ENCODE results near the gene ARFGEF3.
"Not testable (repeated sequence)": the region's sequence is repeated elsewhere in the genome, so short reads cannot be mapped to it uniquely, and the experiment has no call there.

The ARFGEF3 gene

DNA sequence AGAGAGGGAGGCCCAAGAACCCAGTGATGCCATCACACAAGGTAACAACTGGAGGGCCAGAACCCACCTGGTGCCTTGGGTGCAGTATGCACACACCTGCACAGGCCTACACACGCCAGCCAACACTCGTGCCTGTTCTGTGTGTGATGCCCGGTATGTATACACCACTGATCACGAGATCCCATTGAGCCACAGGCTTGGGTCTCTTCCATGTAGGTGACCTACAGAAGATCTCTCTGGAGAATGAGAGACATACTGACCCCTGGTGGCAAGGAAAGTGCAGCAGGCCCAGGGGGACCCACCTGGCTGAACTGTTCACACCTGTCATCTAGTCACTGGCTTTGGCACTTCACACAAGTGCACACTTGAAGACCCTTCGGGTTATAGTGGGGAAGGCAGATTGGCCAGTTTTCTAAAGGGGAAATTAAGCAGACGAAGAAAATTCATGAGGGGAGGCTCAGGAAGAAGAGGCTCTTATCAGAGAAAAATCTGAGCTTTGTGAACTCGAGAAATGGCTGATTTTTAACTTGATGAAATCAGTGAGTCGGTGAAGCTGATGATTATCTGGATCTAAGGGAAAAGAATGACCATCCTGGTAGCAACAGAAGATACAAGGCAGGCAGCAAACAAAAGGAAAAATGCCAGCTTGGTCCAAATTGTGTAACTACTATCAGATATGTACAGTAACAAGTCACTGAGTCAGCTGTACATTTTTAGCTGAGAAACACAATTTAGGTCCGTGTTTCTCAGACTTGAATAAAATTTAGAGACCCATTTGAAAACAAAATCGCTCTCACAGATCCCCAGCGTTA, 125.6 kb downstream of the ARFGEF3 start:
- DNase-seq: peak; percentile 57

GRCh38 chr6:138288428-138289085, 126.8 kb downstream of the ARFGEF3 start:
- DNase-seq: not testable (repeated sequence)

GRCh38 chr6:138289739-138290138, 128.0 kb downstream of the ARFGEF3 start:
- peak; percentile 23 for DNase-seq

GRCh38 chr6:138290423-138290962, 128.8 kb downstream of the ARFGEF3 start:
- no peak for DNase-seq

- DNase-seq: no peak
Observed at GRCh38 chr6:138291036-138291848, 129.5 kb downstream of the ARFGEF3 start.

DNA sequence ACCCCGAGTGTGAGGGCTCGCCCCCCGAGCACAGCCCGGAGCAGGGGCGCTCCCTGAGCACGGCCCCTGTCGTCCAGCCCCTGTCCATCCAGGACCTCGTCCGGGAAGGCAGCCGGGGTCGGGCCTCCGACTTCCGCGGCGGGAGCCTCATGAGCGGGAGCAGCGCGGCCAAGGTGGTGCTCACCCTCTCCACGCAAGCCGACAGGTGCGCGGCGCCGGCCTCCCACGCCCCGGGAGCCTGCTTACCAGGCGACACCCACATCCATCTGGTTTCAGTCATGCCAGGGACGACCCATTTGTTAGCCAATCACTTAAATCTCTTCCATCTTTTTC, 130.1 kb downstream of the ARFGEF3 start:
- DNase-seq: no peak

DNA sequence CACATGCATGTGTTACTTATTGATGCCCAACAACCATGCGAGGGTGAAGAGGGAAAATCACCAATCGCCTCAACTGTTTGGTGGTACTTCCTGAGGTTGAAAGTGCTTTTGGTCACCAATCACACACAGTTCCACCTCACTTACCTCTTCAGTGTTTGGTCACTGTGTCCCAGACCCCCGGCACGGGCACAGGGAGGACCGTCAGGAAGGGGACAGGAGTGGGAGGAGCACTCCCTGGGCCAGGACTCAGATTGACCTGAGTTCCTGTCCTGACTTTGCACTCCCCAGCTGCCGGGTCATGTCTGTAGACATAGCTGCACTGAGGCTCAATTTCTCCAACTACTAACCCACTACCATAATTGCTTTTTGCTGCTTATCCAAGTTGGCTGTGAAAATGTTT, 130.7 kb downstream of the ARFGEF3 start:
- no peak for DNase-seq

- no peak for DNase-seq
Observed at GRCh38 chr6:138293428-138294395, 132.0 kb downstream of the ARFGEF3 start.

DNA sequence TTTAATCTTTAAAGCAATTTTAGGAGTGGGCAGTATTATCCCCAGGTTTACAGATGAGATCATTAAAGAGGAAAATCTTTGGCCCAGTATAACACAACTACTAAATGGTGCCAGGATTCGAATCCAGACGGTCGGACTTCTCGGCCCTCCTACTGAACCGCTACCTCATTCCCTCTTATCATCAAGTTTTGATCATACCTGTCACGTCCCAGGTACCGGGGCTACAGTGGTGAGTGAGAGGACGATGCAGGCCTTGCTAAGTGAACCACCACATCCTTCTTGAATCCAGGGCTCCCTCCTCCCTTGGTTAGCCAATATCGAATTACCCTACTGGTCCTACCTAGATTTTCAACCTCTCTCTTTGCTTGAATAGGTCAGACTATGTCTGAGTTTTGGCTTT, 134.6 kb downstream of the ARFGEF3 start:
- no peak for DNase-seq

- no peak for DNase-seq
Observed at GRCh38 chr6:138296786-138297185, 135.0 kb downstream of the ARFGEF3 start.

DNA sequence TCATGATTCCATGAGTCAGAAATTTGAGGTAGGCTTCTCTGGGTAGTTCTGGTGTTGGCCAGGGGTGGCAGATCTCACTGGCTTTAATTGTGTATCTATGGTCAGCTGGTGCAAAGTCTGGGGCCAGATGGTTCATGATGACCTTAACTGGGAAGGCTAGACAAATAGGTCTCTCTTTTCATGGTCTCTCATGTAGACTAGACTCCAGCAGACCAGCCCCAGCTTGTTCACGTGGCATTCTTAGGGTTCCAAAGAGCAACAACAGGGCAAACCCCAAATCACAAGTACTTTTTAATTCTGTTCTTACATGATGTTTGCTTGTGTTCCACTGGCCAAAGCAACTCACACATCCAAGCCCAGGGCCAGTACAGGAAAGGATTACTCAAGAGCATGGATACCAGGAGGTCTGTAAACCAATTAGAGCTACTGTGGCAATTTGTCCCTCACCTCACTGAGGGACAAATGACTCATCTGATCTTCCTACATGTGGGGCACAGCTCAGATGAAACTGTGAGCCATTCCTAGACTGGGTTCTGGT, 136.1 kb downstream of the ARFGEF3 start:
- DNase-seq: no peak

DNA sequence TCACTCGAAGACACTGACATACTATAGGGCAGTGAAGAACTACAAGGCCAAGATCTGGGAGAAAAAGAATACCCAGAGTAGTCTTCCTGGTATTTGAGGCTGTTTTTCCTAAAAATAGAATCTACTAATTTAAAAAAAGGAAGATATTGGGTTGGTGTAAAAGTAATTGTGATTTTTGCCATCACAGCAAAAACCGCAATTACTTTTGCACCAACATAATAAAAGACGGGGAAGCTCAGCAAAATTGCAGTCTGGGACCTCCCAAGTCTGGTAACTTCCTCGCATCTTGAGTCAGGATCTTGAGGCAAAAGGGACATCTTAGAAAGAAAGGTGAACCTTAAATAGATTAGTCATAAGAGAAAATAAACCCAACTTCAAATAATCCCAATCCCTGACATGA, 138.7 kb downstream of the ARFGEF3 start:
- no peak for DNase-seq

GRCh38 chr6:138302554-138302953, 140.8 kb downstream of the ARFGEF3 start:
- DNase-seq: no peak

DNA sequence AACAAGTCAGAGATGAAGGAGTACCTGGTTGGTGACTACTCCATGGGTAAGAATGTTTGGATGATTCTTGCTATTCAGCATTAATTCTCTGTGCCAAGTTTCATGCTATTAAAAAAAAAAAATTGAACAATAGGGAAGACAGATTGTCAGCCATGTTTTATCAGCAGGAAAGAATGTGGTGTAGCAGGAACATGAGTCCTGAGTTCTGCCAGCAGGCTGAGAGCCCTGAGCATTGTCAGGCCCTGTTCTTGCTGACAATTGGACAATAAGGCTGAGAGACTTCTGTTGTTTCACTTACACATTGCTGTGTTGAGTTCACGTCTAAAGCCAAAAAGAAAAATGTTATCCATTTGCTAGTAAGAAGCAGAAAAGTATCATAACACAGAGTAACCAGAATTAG, 145.6 kb downstream of the ARFGEF3 start:
- no peak for DNase-seq

DNA sequence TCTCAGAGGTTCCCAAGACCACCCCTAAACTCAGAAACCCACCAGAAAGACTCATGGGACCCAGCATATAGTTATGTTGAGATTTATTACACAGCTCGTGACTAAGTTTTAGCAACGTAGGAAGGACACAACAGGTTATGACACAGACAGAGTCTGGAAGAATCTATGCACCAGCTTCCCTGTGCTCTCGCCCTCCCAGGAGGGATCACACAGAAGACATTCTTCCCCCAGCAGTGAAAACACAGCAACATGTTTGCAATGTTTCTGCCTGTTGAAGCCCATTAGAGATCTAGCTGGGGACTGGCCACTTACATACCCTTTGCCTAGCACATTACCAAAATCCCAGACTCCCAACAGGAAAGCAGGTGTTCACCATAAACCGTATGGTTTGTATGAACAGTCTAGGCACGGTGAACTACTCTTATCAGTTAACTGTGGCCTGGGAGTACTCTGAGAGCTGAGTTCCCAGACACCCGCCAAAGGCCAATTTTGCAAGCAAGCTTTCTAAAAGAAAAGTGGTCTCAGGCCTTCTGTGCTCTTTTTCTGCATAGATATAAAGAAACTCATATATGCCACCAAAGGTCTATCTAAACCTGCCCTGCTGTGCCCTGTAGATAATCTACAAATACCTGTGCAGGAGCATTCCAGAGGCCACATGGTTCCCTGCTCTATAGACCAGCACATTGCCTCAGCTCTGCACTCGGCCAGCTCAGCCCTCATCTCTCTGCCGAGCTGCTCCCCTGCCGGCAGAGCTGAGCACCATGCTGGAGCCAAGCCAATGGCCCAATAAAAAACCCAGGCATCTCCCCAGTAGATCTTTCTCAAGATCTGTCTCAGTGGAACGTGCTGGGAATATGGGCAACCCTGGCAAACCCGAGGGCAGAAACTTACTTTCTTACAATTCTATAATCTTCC, 146.3 kb downstream of the ARFGEF3 start:
- no peak for DNase-seq

DNA sequence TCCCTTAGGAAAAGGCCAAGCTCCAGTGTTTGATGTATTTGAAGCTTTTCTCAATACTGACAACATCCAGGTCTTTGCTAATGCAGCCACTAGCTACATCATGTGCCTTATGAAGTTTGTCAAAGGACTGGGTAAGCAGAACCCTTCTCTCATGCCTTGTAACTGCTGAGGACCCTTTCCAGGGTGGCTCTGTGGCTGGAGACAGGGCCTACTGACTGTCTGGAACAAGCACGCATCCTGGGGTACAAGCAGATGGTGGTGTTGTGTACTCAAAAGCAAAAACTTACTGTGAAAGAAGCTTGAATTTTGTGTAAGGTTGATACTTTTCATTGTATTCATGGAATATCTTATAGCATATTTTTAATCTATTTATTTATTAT, 147.0 kb downstream of the ARFGEF3 start:
- no peak for DNase-seq

GRCh38 chr6:138309695-138310094, 148.0 kb downstream of the ARFGEF3 start:
- no peak for DNase-seq

- DNase-seq: no peak
Observed at GRCh38 chr6:138310294-138310693, 148.6 kb downstream of the ARFGEF3 start.

- DNase-seq: no peak
Observed at GRCh38 chr6:138310821-138311220, 149.1 kb downstream of the ARFGEF3 start.

DNA sequence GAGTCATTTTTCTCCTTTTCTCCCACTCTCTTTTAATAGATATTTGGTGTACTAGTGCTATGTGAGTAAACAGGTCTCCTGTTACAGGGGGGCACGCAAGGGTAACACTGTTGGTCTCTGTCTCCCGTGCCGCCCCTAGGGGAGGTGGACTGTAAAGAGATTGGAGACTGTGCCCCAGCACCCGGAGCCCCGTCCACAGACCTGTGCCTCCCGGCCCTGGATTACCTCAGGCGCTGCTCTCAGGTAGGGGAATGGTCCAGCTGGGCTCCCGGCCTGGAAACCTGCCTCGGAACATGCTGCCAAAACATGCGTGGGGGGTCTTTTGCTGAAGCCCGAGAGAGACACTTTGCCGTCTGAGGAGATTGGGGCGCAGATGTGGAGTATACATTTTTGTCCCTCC, 149.5 kb downstream of the ARFGEF3 start:
- no peak for DNase-seq
